SK-N-SH (cell line): Measurements from ENCODE around the gene ZNF646. TPM values are rescaled to one million over a fixed set of nuclear protein-coding genes. Genes with fewer than 3 reads are reported as not detected.

Source experiments
- CTCF ChIA-PET: fragments of 300-600, 350-600 bp; formaldehyde crosslinking; extraction: SDS; loops from one replicate; lab custom pipeline; 2021; lab: Yijun Ruan, JAX
- POLR2A ChIA-PET: fragments of 350-600 bp; sonication (Branson Sonifier 250); formaldehyde crosslinking; extraction: SDS; loops from one replicate; lab custom pipeline; 2020; ENCODE audit warnings: antibody characterized with exemption, inconsistent platforms; lab: Yijun Ruan, JAX
- DNase-seq: peaks from one replicate; pipeline ENCODE4 v3.0.0; 2012
- H2AFZ ChIP-seq: fragments of 200-600 bp; sonication (generic); 2 replicates; pipeline ENCODE4 v1.8.1; 2016; ENCODE audit warnings: antibody characterized with exemption, mild to moderate bottlenecking, low read depth
- H3F3A ChIP-seq: fragments of 200-600 bp; sonication (generic); replicated peaks from 2 replicates; pipeline ENCODE3; 2016; ENCODE audit warnings: antibody characterized with exemption, mild to moderate bottlenecking; ENCODE audit not compliant: insufficient read depth
- H3K27ac ChIP-seq, 2 experiments: fragments of 200-500 bp in 1 of 2; fragments of 200-600 bp in 1 of 2; sonication (Bioruptor generic) in 1 of 2; sonication (generic), shearing (Covaris generic) in 1 of 2; 2 replicates each; pipeline versions ENCODE4 v1.5.1 to v1.6.1; 2014 to 2016; ENCODE audit warnings: low read depth in 2 of 2, inconsistent platforms in 1 of 2, low read length in 1 of 2, mild to moderate bottlenecking in 1 of 2, mixed read lengths in 1 of 2
- H3K27me3 ChIP-seq: fragments of 200-600 bp; sonication (generic), shearing (Covaris generic); 2 replicates; pipeline ENCODE4 v1.6.1; 2016; ENCODE audit warnings: mixed run types; ENCODE audit not compliant: insufficient read depth
- H3K36me3 ChIP-seq, 2 experiments: fragments of 200-500 bp in 1 of 2; fragments of 200-600 bp in 1 of 2; sonication (Bioruptor generic) in 1 of 2; sonication (generic) in 1 of 2; replicated peaks in 1 of 2; 2 replicates each; pipeline versions ENCODE3 to v1.5.1; 2014 to 2016; ENCODE audit warnings: low read length in 1 of 2, mild to moderate bottlenecking in 1 of 2; ENCODE audit not compliant: insufficient read depth in 2 of 2, control insufficient read depth in 1 of 2
- H3K4me1 ChIP-seq, 2 experiments: fragments of 200-500 bp in 1 of 2; fragments of 200-600 bp in 1 of 2; sonication (Bioruptor generic) in 1 of 2; sonication (generic), shearing (Covaris generic) in 1 of 2; 2 replicates each; pipeline versions ENCODE4 v1.5.1 to v1.6.1; 2014 to 2016; ENCODE audit warnings: low read depth in 1 of 2, low read length in 1 of 2, mixed run types in 1 of 2; ENCODE audit not compliant: insufficient read depth in 2 of 2, control insufficient read depth in 1 of 2
- H3K4me2 ChIP-seq: fragments of 200-600 bp; sonication (generic), shearing (Covaris generic); 2 replicates; pipeline ENCODE4 v1.6.1; 2017; ENCODE audit warnings: mixed run types
- H3K4me3 ChIP-seq, 2 experiments: fragments of 200-500 bp in 1 of 2; fragments of 200-600 bp in 1 of 2; sonication (Bioruptor generic) in 1 of 2; sonication (generic), shearing (Covaris generic) in 1 of 2; 2 replicates each; pipeline versions ENCODE4 v1.5.1 to v1.8.1; 2014 to 2016; ENCODE audit warnings: low read depth in 2 of 2, inconsistent platforms in 1 of 2, low read length in 1 of 2, mild to moderate bottlenecking in 1 of 2, mixed read lengths in 1 of 2, moderate library complexity in 1 of 2
- H3K79me2 ChIP-seq: fragments of 200-600 bp; sonication (generic); 2 replicates; pipeline ENCODE4 v1.8.1; 2017; ENCODE audit warnings: mild to moderate bottlenecking; ENCODE audit not compliant: insufficient read depth
- H3K9ac ChIP-seq: fragments of 200-600 bp; sonication (generic); 2 replicates; pipeline ENCODE4 v1.6.1; 2017; ENCODE audit warnings: mixed run types
- H3K9me2 ChIP-seq: fragments of 200-600 bp; sonication (generic); 2 replicates; pipeline ENCODE4 v1.6.1; 2017; ENCODE audit warnings: mixed run types
- H3K9me3 ChIP-seq: fragments of 200-600 bp; sonication (generic); 2 replicates; pipeline ENCODE4 v1.6.1; 2017; ENCODE audit warnings: mixed run types, mild to moderate bottlenecking, moderate library complexity
- H4K20me1 ChIP-seq: fragments of 200-600 bp; sonication (generic); 2 replicates; pipeline ENCODE4 v1.6.1; 2017; ENCODE audit warnings: mild to moderate bottlenecking, mixed run types; ENCODE audit not compliant: insufficient read depth
- CHD2 ChIP-seq: fragments of 150-350 bp; IDR thresholded peaks from 2 replicates; pipeline ENCODE4 v1.6.1; 2018; ENCODE audit warnings: low read length; ENCODE audit not compliant: partially characterized antibody
- FOSL2 ChIP-seq: IDR thresholded peaks from 2 replicates; pipeline ENCODE4 v1.4.0; 2012; ENCODE audit warnings: low read depth, mild to moderate bottlenecking, moderate library complexity, borderline replicate concordance
- FOXJ3 ChIP-seq: sonication (generic); formaldehyde crosslinking; IDR thresholded peaks from 2 replicates; pipeline ENCODE4 v1.5.1; 2020; ENCODE audit warnings: mild to moderate bottlenecking, missing genetic modification reagents
- MEF2A ChIP-seq: IDR thresholded peaks from 2 replicates; pipeline ENCODE4 v1.4.0; 2012; ENCODE audit warnings: low read depth, borderline replicate concordance
- PBX3 ChIP-seq: IDR thresholded peaks from 2 replicates; pipeline ENCODE4; 2012
- POLR2AphosphoS5 ChIP-seq: IDR thresholded peaks from 2 replicates; pipeline ENCODE4 v1.6.1; 2012; ENCODE audit warnings: low read depth, low read length
- RFX5 ChIP-seq: IDR thresholded peaks from 2 replicates; pipeline ENCODE4 v1.6.1; 2012; ENCODE audit warnings: mild to moderate bottlenecking, improper control_type of control experiment, low read length
- SIN3A ChIP-seq: IDR thresholded peaks from 2 replicates; pipeline ENCODE4 v1.6.1; 2012; ENCODE audit warnings: low read depth, mild to moderate bottlenecking, low read length, moderate library complexity, borderline replicate concordance
- SMC3 ChIP-seq: IDR thresholded peaks from 2 replicates; pipeline ENCODE4 v1.6.1; 2012; ENCODE audit warnings: low read depth, low read length, improper control_type of control experiment
- USF2 ChIP-seq: fragments of 150-350 bp; IDR thresholded peaks from 2 replicates; pipeline ENCODE4 v1.6.1; 2017; ENCODE audit warnings: antibody characterized with exemption, low read length, low read depth, borderline replicate concordance
- ZBTB33 ChIP-seq: IDR thresholded peaks from 2 replicates; pipeline ENCODE4 v1.4.0; 2012; ENCODE audit warnings: low read depth, borderline replicate concordance
- WGBS: methylation state at CpG from one replicate; pipeline ENCODE4 v1.1.6; 2017; ENCODE audit warnings: low lambda C conversion rate; 5-methylcytosine and 5-hydroxymethylcytosine counted together
- polyA plus RNA-seq, 3 experiments: library from polyadenylated mRNA; depleted of rRNA; stranded (reverse); fragments of >200 nt; gene quantifications; 2 replicates each; pipeline ENCODE4 v1.2.3, GENCODE V29; 2012

Gene ZNF646
- polyA plus RNA-seq, 1 of the 3 experiments (the other 2 are of a cell fraction) = 3.4 TPM

DNA sequence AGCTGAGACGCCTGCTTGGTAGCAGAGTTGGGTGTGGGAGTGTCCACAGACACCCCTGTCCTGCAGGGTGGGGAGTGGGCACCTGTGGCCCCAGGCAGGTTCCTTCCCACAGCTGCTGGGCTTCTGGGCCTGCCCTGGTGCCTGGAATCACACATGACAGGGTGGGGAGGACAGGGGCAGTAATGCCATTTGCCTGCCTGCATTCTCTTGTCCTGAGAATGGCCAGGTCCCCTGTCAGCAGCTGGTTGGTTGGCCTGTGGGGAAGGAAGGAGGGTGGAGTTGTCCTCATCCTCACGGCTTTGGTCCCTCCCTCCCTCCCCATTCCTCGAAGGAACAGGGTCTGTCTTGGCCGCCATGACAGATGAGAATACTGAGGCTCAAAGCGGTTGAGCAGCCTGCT lies 9.3 kb downstream of the ZNF646 start:
- no peak overlapping the region for H3K9ac ChIP-seq
- no peaks in the 10 kb centered on the region for H3K9me3 ChIP-seq
- no peak overlapping the region for H3K4me3 ChIP-seq
- H3K4me2 ChIP-seq = no peak overlapping the region
- peaks cover 8% of the 10 kb centered on the region; the same call in 1 of the 2 replicates for H4K20me1 ChIP-seq
- H3K4me1 ChIP-seq = no peaks in the 10 kb centered on the region; a peak in 1 of 4 replicates
- POLR2A ChIA-PET = interaction anchor here (0.6 to 2.0 kb wide), 3 partner anchors 9 to 97 kb away, joined by 3 to 6 read pairs (median 3); partner anchors contain the start of gene VKORC1
- no peak overlapping the region for H2AFZ ChIP-seq
- TF ChIP-seq PBX3 = no peak
- TF ChIP-seq POLR2AphosphoS5 = no peak
- TF ChIP-seq SMC3 = no peak
- TF ChIP-seq CHD2 = no peak
- 79% methylated on average over 5 of the region's 5 CpGs for WGBS
- H3K79me2 ChIP-seq = peaks cover 34% of the 10 kb centered on the region; the same call in 1 of the 2 replicates
- no peaks in the 10 kb centered on the region for H3K9me2 ChIP-seq
- CTCF ChIA-PET = no interaction called here
- DNase-seq = no peak
- H3F3A ChIP-seq = no peaks in the 10 kb centered on the region
- H3K27ac ChIP-seq = no peak overlapping the region; a peak in 1 of 4 replicates
- peaks cover 23 to 56% of the 10 kb centered on the region in 2 experiments for H3K36me3 ChIP-seq
- no peaks in the 10 kb centered on the region for H3K27me3 ChIP-seq

DNA sequence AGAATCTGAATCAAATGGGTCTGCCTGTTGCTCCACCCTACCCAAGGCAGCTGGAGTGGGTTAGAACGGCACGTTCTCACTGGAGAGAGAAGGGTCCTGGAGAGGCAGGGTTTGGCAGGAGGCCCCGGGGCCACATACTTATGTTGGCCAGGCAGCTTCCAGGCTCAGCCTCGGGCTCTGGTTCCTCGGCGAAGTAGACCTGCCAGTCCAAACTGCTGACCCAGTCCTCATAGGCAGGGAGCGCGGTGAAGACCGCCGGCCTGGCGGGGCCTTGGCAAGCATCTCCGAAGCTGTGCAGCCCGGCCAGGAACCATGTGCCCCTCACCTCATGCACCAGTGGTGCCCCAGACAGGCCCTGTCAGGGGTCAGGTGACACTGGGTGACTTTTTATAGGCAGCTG lies 9.8 kb downstream of the ZNF646 start:
- Histone ChIP-seq H3K79me2 (peaks cover 34% of the 10 kb centered on the region; the same call in 1 of the 2 replicates), H3K27ac (no peak overlapping the region), H3K4me3 (no peak overlapping the region), H3K9ac (no peak overlapping the region), H4K20me1 (peaks cover 8% of the 10 kb centered on the region; the same call in 1 of the 2 replicates), H3K36me3 (peaks cover 19 to 56% of the 10 kb centered on the region in 2 experiments), H3K4me1 (no peaks in the 10 kb centered on the region; a peak in 1 of 4 replicates), H3K9me3 (no peaks in the 10 kb centered on the region), H3K4me2 (no peak overlapping the region), H2AFZ (no peak overlapping the region), H3K9me2 (no peaks in the 10 kb centered on the region), H3F3A (no peaks in the 10 kb centered on the region), H3K27me3 (no peaks in the 10 kb centered on the region)
- DNase-seq = no peak
- POLR2A ChIA-PET = interaction anchor here (0.6 to 2.0 kb wide), 3 partner anchors 9 to 97 kb away, joined by 3 to 8 read pairs (median 6); partner anchors contain the start of genes ZNF646 and ZNF668
- CTCF ChIA-PET = interaction anchor here (3.0 kb wide), 1 partner anchor 59 kb away, joined by 12 read pairs; no protein-coding TSS in a partner anchor
- TF ChIP-seq ZBTB33 (no peak), CHD2 (no peak), USF2 (no peak), MEF2A (no peak), FOSL2 (no peak), FOXJ3 (CRISPR knock-in tag) (no peak), SIN3A (no peak), RFX5 (no peak)
- 92% methylated on average over 5 of the region's 13 CpGs for WGBS
